ENCODE data around the gene C6.

Gene C6

GRCh38 chr5:41122459-41122858 lies 90.9 kb downstream of the C6 start:
- Histone ChIP-seq H3K27me3 (ENCODE audit: control insufficient read depth in 1 of 2, insufficient read depth in 2 of 2, low read length in 2 of 2) (no peaks in the 10 kb centered on the region), H3K9ac (ENCODE audit: low read length in 2 of 2) (no peak overlapping the region), H3K9me3 (ENCODE audit: control insufficient read depth in 2 of 2, low read length in 2 of 2) (peaks cover 0 to 2% of the 10 kb centered on the region in 2 donors), H3K36me3 (ENCODE audit: control insufficient read depth in 2 of 2, insufficient read depth in 2 of 2, low read length in 2 of 2) (no peaks in the 10 kb centered on the region), H3K27ac (ENCODE audit: low read length) (no peak overlapping the region), H3K4me3 (ENCODE audit: low read length in 2 of 2) (no peak overlapping the region), H3K4me1 (ENCODE audit: control insufficient read depth, insufficient read depth, low read length) (no peaks in the 10 kb centered on the region)

DNA sequence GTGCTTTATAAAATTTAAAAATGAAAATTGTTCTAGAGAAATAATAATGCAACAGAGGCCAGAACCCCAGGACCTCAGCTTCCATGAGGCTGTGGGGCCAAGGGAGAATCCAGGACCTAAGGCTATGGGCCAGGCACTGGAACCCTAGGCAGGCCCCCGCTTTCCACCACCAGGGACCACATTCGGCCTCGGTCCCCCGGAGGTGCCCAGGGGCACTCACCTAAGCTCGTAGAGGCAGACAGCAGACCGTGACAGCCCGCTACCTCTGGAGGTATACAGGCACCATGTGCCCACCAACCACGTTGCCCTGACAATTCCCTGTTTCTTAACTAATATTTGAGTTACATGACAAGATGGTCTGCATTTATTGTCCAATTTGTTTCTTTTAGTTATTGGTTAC lies 92.7 kb downstream of the C6 start:
- no peak overlapping the region for H3K9ac ChIP-seq (ENCODE audit: low read length in 2 of 2)
- H3K4me1 ChIP-seq (ENCODE audit: control insufficient read depth, insufficient read depth, low read length) = no peaks in the 10 kb centered on the region
- no peaks in the 10 kb centered on the region for H3K36me3 ChIP-seq (ENCODE audit: control insufficient read depth in 2 of 2, insufficient read depth in 2 of 2, low read length in 2 of 2)
- no peak overlapping the region for H3K27ac ChIP-seq (ENCODE audit: low read length)
- no peak overlapping the region for H3K4me3 ChIP-seq (ENCODE audit: low read length in 2 of 2)
- peaks cover 0 to 2% of the 10 kb centered on the region in 2 donors for H3K9me3 ChIP-seq (ENCODE audit: control insufficient read depth in 2 of 2, low read length in 2 of 2)
- H3K27me3 ChIP-seq (ENCODE audit: control insufficient read depth in 1 of 2, insufficient read depth in 2 of 2, low read length in 2 of 2) = no peaks in the 10 kb centered on the region

DNA sequence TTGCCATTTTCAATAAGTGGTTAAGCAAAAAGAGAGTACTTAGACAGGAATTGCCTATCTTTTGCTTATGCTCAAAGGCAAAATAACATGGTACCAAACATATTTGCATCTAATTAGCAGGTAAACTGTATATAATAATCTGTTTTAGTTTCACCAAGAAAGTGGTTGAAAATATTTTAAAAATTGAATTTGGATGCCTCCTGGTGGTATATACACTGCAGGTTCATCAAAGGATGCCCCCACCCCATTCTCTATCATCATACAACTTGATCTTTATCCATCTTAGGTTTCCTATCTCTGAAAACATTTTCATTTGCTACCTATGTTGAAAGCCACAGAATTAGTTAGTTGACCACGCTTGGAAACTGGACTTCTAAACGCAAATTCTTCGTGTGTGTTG lies 95.2 kb downstream of the C6 start:
- Histone ChIP-seq H3K27me3 (ENCODE audit: control insufficient read depth in 1 of 2, insufficient read depth in 2 of 2, low read length in 2 of 2) (no peaks in the 10 kb centered on the region), H3K9ac (ENCODE audit: low read length in 2 of 2) (no peak overlapping the region), H3K9me3 (ENCODE audit: control insufficient read depth in 2 of 2, low read length in 2 of 2) (peaks cover 0 to 2% of the 10 kb centered on the region in 2 donors), H3K36me3 (ENCODE audit: control insufficient read depth in 2 of 2, insufficient read depth in 2 of 2, low read length in 2 of 2) (no peaks in the 10 kb centered on the region), H3K4me3 (ENCODE audit: low read length in 2 of 2) (no peak overlapping the region), H3K4me1 (ENCODE audit: control insufficient read depth, insufficient read depth, low read length) (no peaks in the 10 kb centered on the region), H3K27ac (ENCODE audit: low read length) (no peak overlapping the region)

GRCh38 chr5:41115281-41115680 lies 98.1 kb downstream of the C6 start:
- H3K9me3 ChIP-seq (ENCODE audit: control insufficient read depth in 2 of 2, low read length in 2 of 2) = peaks cover 0 to 2% of the 10 kb centered on the region in 2 donors
- H3K4me1 ChIP-seq (ENCODE audit: control insufficient read depth, insufficient read depth, low read length) = no peaks in the 10 kb centered on the region
- no peak overlapping the region for H3K27ac ChIP-seq (ENCODE audit: low read length)
- no peak overlapping the region for H3K9ac ChIP-seq (ENCODE audit: low read length in 2 of 2)
- H3K36me3 ChIP-seq (ENCODE audit: control insufficient read depth in 2 of 2, insufficient read depth in 2 of 2, low read length in 2 of 2) = no peaks in the 10 kb centered on the region
- H3K4me3 ChIP-seq (ENCODE audit: low read length in 2 of 2) = no peak overlapping the region
- no peaks in the 10 kb centered on the region for H3K27me3 ChIP-seq (ENCODE audit: control insufficient read depth in 1 of 2, insufficient read depth in 2 of 2, low read length in 2 of 2)

DNA sequence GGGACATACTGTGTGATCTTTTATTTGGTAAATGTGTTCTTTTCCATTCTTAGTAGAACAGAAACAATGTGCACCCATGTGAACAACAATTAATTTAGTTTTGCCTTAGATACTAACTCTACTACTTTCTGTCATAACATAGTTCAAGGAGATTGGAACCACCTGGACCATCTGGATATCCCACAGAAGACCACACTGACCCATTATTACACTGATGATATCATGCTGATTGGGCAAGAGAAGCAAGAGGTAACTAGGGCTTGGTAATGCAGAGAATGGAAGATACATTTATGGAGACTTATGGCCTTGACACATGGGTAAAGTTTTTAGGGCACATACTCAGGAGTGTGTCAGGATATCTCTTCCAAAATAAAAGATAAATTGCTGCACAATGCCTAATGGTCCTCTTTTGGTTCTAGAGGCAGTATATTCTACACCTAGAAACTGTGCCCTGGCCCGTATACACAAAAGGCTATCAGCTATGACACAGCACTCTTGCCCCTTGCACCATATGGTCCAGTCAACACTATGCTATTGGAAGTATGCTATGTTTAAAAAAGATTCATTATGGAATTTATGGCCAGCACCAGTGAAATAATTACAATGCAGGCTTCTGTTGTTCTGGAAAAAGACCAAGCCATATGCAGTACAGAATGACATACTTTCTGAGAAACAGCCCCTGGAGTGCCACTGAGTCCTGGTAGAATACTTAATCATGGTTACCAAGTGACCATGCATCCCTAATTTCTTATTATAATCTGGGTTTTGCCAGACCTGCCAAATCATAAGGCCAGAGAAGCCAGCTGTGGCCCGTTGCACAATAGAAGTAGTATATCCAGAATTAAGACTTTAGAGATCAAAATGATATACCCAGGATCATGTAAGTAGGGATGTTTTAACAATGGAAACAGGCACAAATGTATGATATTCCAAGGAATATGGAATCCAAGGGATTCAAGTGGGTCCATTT lies 100.6 kb downstream of the C6 start:
- Histone ChIP-seq H3K27me3 (ENCODE audit: control insufficient read depth in 1 of 2, insufficient read depth in 2 of 2, low read length in 2 of 2) (no peaks in the 10 kb centered on the region), H3K4me1 (ENCODE audit: control insufficient read depth, insufficient read depth, low read length) (no peaks in the 10 kb centered on the region), H3K9ac (ENCODE audit: low read length in 2 of 2) (no peak overlapping the region), H3K9me3 (ENCODE audit: control insufficient read depth in 2 of 2, low read length in 2 of 2) (peaks cover 0 to 1% of the 10 kb centered on the region in 2 donors), H3K4me3 (ENCODE audit: low read length in 2 of 2) (no peak overlapping the region), H3K27ac (ENCODE audit: low read length) (peak overlapping the region; percentile 19), H3K36me3 (ENCODE audit: control insufficient read depth in 2 of 2, insufficient read depth in 2 of 2, low read length in 2 of 2) (no peaks in the 10 kb centered on the region)

GRCh38 chr5:41109186-41109585 lies 104.1 kb downstream of the C6 start:
- H3K36me3 ChIP-seq (ENCODE audit: control insufficient read depth in 2 of 2, insufficient read depth in 2 of 2, low read length in 2 of 2) = no peaks in the 10 kb centered on the region
- no peak overlapping the region for H3K4me3 ChIP-seq (ENCODE audit: low read length in 2 of 2)
- peaks cover 0 to 1% of the 10 kb centered on the region in 2 donors for H3K9me3 ChIP-seq (ENCODE audit: control insufficient read depth in 2 of 2, low read length in 2 of 2)

DNA sequence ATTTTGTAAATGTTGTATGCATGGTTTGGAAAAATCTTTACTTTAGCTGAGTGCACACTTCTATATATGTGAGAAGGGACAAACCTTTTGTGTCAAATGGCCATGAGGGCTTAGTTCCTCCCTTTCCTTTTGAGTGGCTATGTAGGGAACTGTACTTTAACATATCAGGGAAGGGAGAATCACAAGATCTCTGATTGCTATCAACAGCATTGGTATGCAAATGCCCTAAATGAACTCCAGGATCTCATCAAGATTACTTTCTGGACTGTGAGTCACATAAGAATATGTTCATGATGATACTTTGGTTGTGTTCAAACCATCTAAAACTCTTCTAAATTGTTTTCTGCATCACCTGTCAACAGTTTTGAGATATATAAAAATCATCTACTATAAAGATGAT lies 111.0 kb downstream of the C6 start:
- no peaks in the 10 kb centered on the region for H3K9me3 ChIP-seq (ENCODE audit: control insufficient read depth in 2 of 2, low read length in 2 of 2)
- H3K9ac ChIP-seq (ENCODE audit: low read length in 2 of 2) = no peak overlapping the region
- H3K4me3 ChIP-seq (ENCODE audit: low read length in 2 of 2) = no peak overlapping the region
- no peaks in the 10 kb centered on the region for H3K27me3 ChIP-seq (ENCODE audit: control insufficient read depth in 1 of 2, insufficient read depth in 2 of 2, low read length in 2 of 2)
- no peaks in the 10 kb centered on the region for H3K4me1 ChIP-seq (ENCODE audit: control insufficient read depth, insufficient read depth, low read length)
- H3K27ac ChIP-seq (ENCODE audit: low read length) = no peak overlapping the region
- H3K36me3 ChIP-seq (ENCODE audit: control insufficient read depth in 2 of 2, insufficient read depth in 2 of 2, low read length in 2 of 2) = no peaks in the 10 kb centered on the region

More at GRCh38 chr5:41109186-41109585, 104.1 kb downstream of the C6 start:
- no peak overlapping the region for H3K27ac ChIP-seq (ENCODE audit: low read length)
- H3K9ac ChIP-seq (ENCODE audit: low read length in 2 of 2) = no peak overlapping the region
- no peaks in the 10 kb centered on the region for H3K27me3 ChIP-seq (ENCODE audit: control insufficient read depth in 1 of 2, insufficient read depth in 2 of 2, low read length in 2 of 2)
- no peaks in the 10 kb centered on the region for H3K4me1 ChIP-seq (ENCODE audit: control insufficient read depth, insufficient read depth, low read length)

GRCh38 chr5:41097642-41098041 lies 115.7 kb downstream of the C6 start:
- H3K36me3 ChIP-seq (ENCODE audit: control insufficient read depth in 2 of 2, insufficient read depth in 2 of 2, low read length in 2 of 2) = no peaks in the 10 kb centered on the region
- no peak overlapping the region for H3K4me3 ChIP-seq (ENCODE audit: low read length in 2 of 2)
- no peaks in the 10 kb centered on the region for H3K9me3 ChIP-seq (ENCODE audit: control insufficient read depth in 2 of 2, low read length in 2 of 2)
- no peak overlapping the region for H3K27ac ChIP-seq (ENCODE audit: low read length)
- no peaks in the 10 kb centered on the region for H3K4me1 ChIP-seq (ENCODE audit: control insufficient read depth, insufficient read depth, low read length)
- H3K9ac ChIP-seq (ENCODE audit: low read length in 2 of 2) = no peak overlapping the region
- no peaks in the 10 kb centered on the region for H3K27me3 ChIP-seq (ENCODE audit: control insufficient read depth in 1 of 2, insufficient read depth in 2 of 2, low read length in 2 of 2)

DNA sequence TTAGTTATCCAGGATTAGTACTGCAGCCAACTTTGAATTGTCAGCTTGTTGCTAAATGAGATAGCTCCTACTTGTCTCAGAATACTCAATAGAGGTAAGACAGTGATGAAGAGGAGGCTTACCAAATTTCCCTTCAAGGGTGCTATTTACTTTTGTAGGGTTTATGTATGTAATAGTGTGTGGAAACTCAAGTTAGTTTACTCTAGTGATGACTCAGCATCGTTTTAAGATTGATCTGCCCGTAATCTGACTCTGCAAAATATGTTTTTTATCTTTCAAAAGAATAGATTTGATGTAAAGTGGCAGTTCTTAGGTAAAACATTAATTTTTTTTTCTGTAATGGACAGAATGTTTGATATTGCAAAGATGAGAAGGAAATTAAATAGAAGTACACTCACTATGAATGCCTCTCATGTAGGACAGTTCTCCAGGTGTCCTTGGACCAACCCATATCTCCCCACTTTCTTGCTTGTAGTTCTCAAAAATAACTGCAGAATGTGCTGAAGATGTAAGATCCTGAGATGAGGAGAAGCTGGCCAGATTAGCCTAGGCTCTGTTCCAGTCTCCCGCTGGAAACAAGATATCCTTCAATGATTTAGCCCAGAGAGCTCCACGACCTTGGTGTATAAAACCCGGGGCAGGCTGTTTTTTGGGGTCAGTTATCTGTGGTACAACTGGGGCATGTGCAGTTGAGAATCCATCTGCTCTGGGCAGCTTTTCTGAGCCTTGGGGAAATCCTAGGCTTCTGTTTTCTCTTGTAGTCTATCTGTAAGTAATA lies 117.8 kb downstream of the C6 start:
- no peak overlapping the region for H3K27ac ChIP-seq (ENCODE audit: low read length)
- H3K9me3 ChIP-seq (ENCODE audit: control insufficient read depth in 2 of 2, low read length in 2 of 2) = no peaks in the 10 kb centered on the region
- H3K36me3 ChIP-seq (ENCODE audit: control insufficient read depth in 2 of 2, insufficient read depth in 2 of 2, low read length in 2 of 2) = no peaks in the 10 kb centered on the region
- no peak overlapping the region for H3K4me3 ChIP-seq (ENCODE audit: low read length in 2 of 2)
- no peak overlapping the region for H3K9ac ChIP-seq (ENCODE audit: low read length in 2 of 2)
- H3K4me1 ChIP-seq (ENCODE audit: control insufficient read depth, insufficient read depth, low read length) = no peaks in the 10 kb centered on the region
- H3K27me3 ChIP-seq (ENCODE audit: control insufficient read depth in 1 of 2, insufficient read depth in 2 of 2, low read length in 2 of 2) = no peaks in the 10 kb centered on the region

DNA sequence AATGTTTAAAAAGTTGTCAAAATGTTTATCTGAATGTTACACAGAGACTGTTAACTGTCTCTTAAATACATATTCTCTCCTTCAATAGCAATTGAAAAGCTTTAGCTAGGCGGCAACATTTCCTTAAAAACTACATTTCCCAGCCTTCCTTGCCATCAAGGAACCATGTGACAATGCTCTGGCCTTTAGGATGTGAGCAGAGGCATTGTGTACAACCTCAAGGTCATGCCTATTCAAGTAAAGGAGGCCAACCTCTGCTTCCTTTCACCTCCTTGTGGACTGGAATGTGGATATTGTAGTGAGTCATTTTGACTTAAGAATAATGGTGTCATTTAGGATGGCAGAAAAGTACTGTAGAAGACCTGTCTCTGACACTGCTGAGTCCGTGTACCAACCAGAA lies 118.5 kb downstream of the C6 start:
- Histone ChIP-seq H3K4me3 (ENCODE audit: low read length in 2 of 2) (no peak overlapping the region), H3K36me3 (ENCODE audit: control insufficient read depth in 2 of 2, insufficient read depth in 2 of 2, low read length in 2 of 2) (no peaks in the 10 kb centered on the region), H3K9ac (ENCODE audit: low read length in 2 of 2) (no peak overlapping the region), H3K27ac (ENCODE audit: low read length) (no peak overlapping the region), H3K27me3 (ENCODE audit: control insufficient read depth in 1 of 2, insufficient read depth in 2 of 2, low read length in 2 of 2) (no peaks in the 10 kb centered on the region), H3K9me3 (ENCODE audit: control insufficient read depth in 2 of 2, low read length in 2 of 2) (no peaks in the 10 kb centered on the region), H3K4me1 (ENCODE audit: control insufficient read depth, insufficient read depth, low read length) (no peaks in the 10 kb centered on the region)

Data from stomach smooth muscle (tissue), 2 donors.